Cardiac muscle cell (in vitro differentiated cells and primary cell): ENCODE data around the gene CD1E. TPM values are rescaled to one million over a fixed set of nuclear protein-coding genes. Genes with fewer than 3 reads are reported as not detected.

Source experiments
- DNase-seq, 2 donors: peaks; one replicate each; pipeline versions ENCODE4 v3.0.0 to v3.0.0-alpha.2; 2010 to 2017; ENCODE audit warnings: low read depth in 1 of 2, low spot score in 1 of 2
- H3K27ac ChIP-seq: fragments of 200-600 bp; sonication (generic); 2 replicates; pipeline ENCODE4 v1.5.1; 2016
- H3K27me3 ChIP-seq: fragments of 200-600 bp; sonication (generic); 2 replicates; pipeline ENCODE4 v1.6.0; 2016; ENCODE audit warnings: control low read depth
- H3K36me3 ChIP-seq: fragments of 200-600 bp; sonication (generic); 2 replicates; pipeline ENCODE4 v1.5.1; 2016; ENCODE audit warnings: control low read depth
- H3K4me1 ChIP-seq: fragments of 200-600 bp; sonication (generic); 2 replicates; pipeline ENCODE4 v1.8.1; 2017; ENCODE audit warnings: low read depth, mild to moderate bottlenecking, mixed run types
- H3K4me3 ChIP-seq: fragments of 200-600 bp; sonication (generic); 2 replicates; pipeline ENCODE4 v1.5.1; 2016; ENCODE audit warnings: mild to moderate bottlenecking
- H3K9me3 ChIP-seq: fragments of 200-600 bp; sonication (generic); 2 replicates; pipeline ENCODE4 v1.5.1; 2017; ENCODE audit warnings: low read depth, mild to moderate bottlenecking, control low read depth
- CTCF ChIP-seq: IDR thresholded peaks from 2 replicates; pipeline ENCODE4 v1.5.1; 2012; ENCODE audit warnings: low read depth, mild to moderate bottlenecking, low read length
- polyA plus RNA-seq: library from polyadenylated mRNA; unstranded; fragments of >200 nt; fragmentation: Nextera tagmentation; extraction: Ambion mirVana; gene quantifications from 2 replicates; pipeline ENCODE4 v1.2.1, GENCODE V29; 2016
- total RNA-seq: library from RNA; depleted of rRNA; stranded (reverse); fragments of >200 nt; gene quantifications from 2 replicates; pipeline ENCODE4 v1.2.3, GENCODE V29; 2016

The CD1E gene
- total and polyA plus RNA-seq, 2 experiments from 2014 or later, result not detected

- DNase-seq, result no peak
Measured at GRCh38 chr1:158393476-158393875, 39.8 kb downstream of the CD1E start.

GRCh38 chr1:158396646-158397045 is 43.0 kb downstream of the CD1E start:
- no peaks in the 10 kb centered on the region for H3K4me1 ChIP-seq
- H3K36me3 ChIP-seq, result no peaks in the 10 kb centered on the region
- H3K27me3 ChIP-seq, result peaks cover 2% of the 10 kb centered on the region
- no peak for TF ChIP-seq CTCF
- no peaks in the 10 kb centered on the region for H3K9me3 ChIP-seq
- H3K27ac ChIP-seq, result no peak overlapping the region
- no peak overlapping the region for H3K4me3 ChIP-seq
- DNase-seq, result no peak

More at GRCh38 chr1:158393476-158393875, 39.8 kb downstream of the CD1E start:
- Histone ChIP-seq H3K36me3 (no peaks in the 10 kb centered on the region), H3K27ac (no peak overlapping the region), H3K9me3 (no peaks in the 10 kb centered on the region), H3K27me3 (no peaks in the 10 kb centered on the region), H3K4me3 (no peak overlapping the region), H3K4me1 (no peaks in the 10 kb centered on the region)
- TF ChIP-seq CTCF, result no peak

DNA sequence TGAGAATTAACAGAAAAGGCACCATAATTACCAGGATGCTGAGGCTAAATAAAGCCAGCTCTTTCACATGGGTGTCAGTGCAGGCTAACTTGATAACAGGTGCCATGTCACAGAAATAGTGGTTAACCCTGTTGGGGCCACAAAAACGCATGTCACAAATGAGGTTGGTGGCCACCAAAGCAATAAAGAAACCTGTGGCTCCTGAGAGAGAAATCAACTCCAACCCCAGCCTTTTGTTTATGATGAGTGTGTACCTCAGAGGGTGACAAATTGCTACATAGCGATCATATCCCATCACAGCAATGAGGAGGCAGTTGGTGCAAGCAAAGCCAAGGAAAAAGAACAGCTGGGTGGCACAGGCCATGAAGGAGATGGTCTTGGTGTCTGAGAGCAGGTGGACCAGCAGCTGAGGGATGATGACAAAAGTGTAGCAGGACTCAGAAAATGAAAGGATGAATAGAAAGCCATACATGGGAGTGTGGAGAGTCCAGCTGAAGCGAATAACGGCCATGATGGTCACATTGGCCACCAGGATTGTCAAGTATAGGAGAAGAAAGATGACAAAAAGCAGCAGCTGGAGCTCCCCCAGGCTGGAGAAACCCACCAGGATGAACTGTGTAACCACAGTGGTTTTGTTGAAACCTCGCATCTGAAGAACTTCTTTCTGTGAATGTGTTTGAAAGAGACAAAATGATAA is 45.3 kb downstream of the CD1E start, which contains the start of gene OR10T2:
Gene OR10T2, minus strand, starts transcription at position 649 of the 697 bp plus-strand sequence. Its CDS starts 0 bp downstream, at position 649.
- Histone ChIP-seq H3K36me3 (no peaks in the 10 kb centered on the region), H3K4me1 (no peaks in the 10 kb centered on the region), H3K27ac (no peak within 1 kb of the TSS), H3K27me3 (peaks cover 2% of the 10 kb centered on the region), H3K9me3 (no peaks in the 10 kb centered on the region), H3K4me3 (no peak within 1 kb of the TSS)
- no peak for DNase-seq
- TF ChIP-seq CTCF, result no peak

DNA sequence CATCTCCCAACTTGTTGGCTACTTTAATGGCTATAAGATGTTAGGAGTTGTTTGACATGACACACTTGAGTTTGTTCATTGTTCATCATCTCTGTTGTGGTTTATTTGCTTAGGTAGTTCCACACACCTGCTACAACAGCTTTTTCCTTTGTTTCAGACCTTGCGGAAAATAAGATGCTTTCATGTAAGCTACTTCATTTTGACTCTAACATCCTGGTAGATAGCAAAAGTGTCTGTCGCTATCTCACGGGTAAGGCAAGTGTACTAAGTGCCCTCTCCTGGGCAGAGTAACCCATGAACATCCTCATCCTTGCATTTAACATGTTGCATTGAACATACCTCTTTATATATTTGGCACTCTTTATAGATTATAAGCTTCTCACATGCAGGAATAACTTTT is 47.2 kb downstream of the CD1E start:
- no peaks in the 10 kb centered on the region for H3K36me3 ChIP-seq
- H3K27me3 ChIP-seq, result peaks cover 2% of the 10 kb centered on the region
- TF ChIP-seq CTCF, result no peak
- no peak overlapping the region for H3K27ac ChIP-seq
- no peaks in the 10 kb centered on the region for H3K9me3 ChIP-seq
- H3K4me3 ChIP-seq, result no peak overlapping the region
- no peak for DNase-seq
- H3K4me1 ChIP-seq, result no peaks in the 10 kb centered on the region

DNA sequence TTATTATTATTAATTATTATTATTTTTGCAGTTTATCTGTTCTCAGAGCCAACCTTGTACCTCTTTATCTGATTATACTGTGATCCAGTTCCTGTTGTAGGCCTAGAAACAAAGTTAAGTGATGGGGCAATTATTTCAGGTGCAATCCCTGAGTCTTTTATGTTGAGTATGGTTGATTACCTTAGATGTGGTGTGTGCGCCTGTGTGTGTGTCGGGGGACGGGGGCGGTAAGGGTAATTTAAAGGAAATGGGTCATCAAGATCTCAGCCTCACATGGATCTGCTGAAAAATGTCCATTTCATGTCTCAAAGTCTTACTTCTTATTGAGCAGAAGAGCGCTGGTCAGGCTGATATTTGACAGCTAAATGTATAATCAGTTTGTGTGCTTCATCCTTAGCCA is 53.4 kb downstream of the CD1E start:
- no peak for DNase-seq
- no peak overlapping the region for H3K4me3 ChIP-seq
- H3K4me1 ChIP-seq, result no peaks in the 10 kb centered on the region
- H3K27me3 ChIP-seq, result no peaks in the 10 kb centered on the region
- no peak for TF ChIP-seq CTCF
- no peak overlapping the region for H3K27ac ChIP-seq
- H3K9me3 ChIP-seq, result no peaks in the 10 kb centered on the region
- no peaks in the 10 kb centered on the region for H3K36me3 ChIP-seq

Other genes with a start within 250 kb of the CD1E start
- gene CD1D, start 173.0 kb upstream of the CD1E start, total RNA-seq, result 4.6 and 5.4 TPM in 2 replicates
- 6.3 and 8.2 TPM in 2 replicates for gene CD1D, start 173.0 kb upstream of the CD1E start, polyA plus RNA-seq
- not detected in 2 replicates for gene CD1A, start 99.5 kb upstream of the CD1E start, total RNA-seq
- not detected in 2 replicates for gene CD1A, start 99.5 kb upstream of the CD1E start, polyA plus RNA-seq
- not detected in 2 replicates for gene CD1C, start 64.0 kb upstream of the CD1E start, total RNA-seq
- not detected in 2 replicates for gene CD1C, start 64.0 kb upstream of the CD1E start, polyA plus RNA-seq
- not detected in 2 replicates for gene CD1B, start 22.4 kb upstream of the CD1E start, total RNA-seq
- gene CD1B, start 22.4 kb upstream of the CD1E start, polyA plus RNA-seq, result not detected in 2 replicates
- not detected in 2 replicates for gene OR10T2, start 45.6 kb downstream of the CD1E start, total RNA-seq
- not detected in 2 replicates for gene OR10T2, start 45.6 kb downstream of the CD1E start, polyA plus RNA-seq
- gene OR10K2, start 72.3 kb downstream of the CD1E start, total RNA-seq, result not detected in 2 replicates
- not detected in 2 replicates for gene OR10K2, start 72.3 kb downstream of the CD1E start, polyA plus RNA-seq
- not detected in 2 replicates for gene OR10K1, start 107.9 kb downstream of the CD1E start, total RNA-seq
- not detected in 2 replicates for gene OR10K1, start 107.9 kb downstream of the CD1E start, polyA plus RNA-seq
- gene OR10R2, start 118.3 kb downstream of the CD1E start, total RNA-seq, result not detected in 2 replicates
- not detected in 2 replicates for gene OR10R2, start 118.3 kb downstream of the CD1E start, polyA plus RNA-seq
- gene OR6Y1, start 200.5 kb downstream of the CD1E start, total RNA-seq, result not detected in 2 replicates
- gene OR6Y1, start 200.5 kb downstream of the CD1E start, polyA plus RNA-seq, result not detected in 2 replicates
- gene OR6P1, start 216.7 kb downstream of the CD1E start, total RNA-seq, result not detected in 2 replicates
- gene OR6P1, start 216.7 kb downstream of the CD1E start, polyA plus RNA-seq, result not detected in 2 replicates
- not detected in 2 replicates for gene OR10X1, start 226.0 kb downstream of the CD1E start, total RNA-seq
- gene OR10X1, start 226.0 kb downstream of the CD1E start, polyA plus RNA-seq, result not detected in 2 replicates